Measurements from ENCODE around the gene SLC9A3. TPM values are rescaled to one million over a fixed set of nuclear protein-coding genes. Genes with fewer than 3 reads are reported as not detected.
"Not testable (repeated sequence)": the region's sequence is repeated elsewhere in the genome, so short reads cannot be mapped to it uniquely, and the experiment has no call there.

Gene SLC9A3
- total and polyA plus RNA-seq, 2 of the 13 experiments (the other 11 are each of a cell fraction or from before 2014, with no cell fraction given), result 1.5 to 1.8 TPM

- 2% methylated on average over 43 of the region's 50 CpGs for WGBS (ENCODE audit: low lambda C conversion rate)
- BruUV-seq (replicated peaks), result not testable (repeated sequence)
Observed at GRCh38 chr5:474232-474839, 49.9 kb downstream of the SLC9A3 start.

GRCh38 chr5:473551-474192, 50.6 kb downstream of the SLC9A3 start:
- BruUV-seq (replicated peaks), result TSS peak; percentile 39
- DNase-seq (ENCODE audit: low spot score) (peak; percentile 27), FAIRE-seq (no peak), ATAC-seq (peak; percentile 44)
- peak overlapping the region; percentile 90 for H3K4me2 ChIP-seq (ENCODE audit: low read depth, low read length)
- H3K27ac ChIP-seq (ENCODE audit: extremely low read length, insufficient read depth, low read length), result no peak overlapping the region
- peaks cover 0 to 4% of the 10 kb centered on the region in 2 experiments; a peak in 2 of 5 replicates for H3K36me3 ChIP-seq (replicated peaks in 1 of 2; ENCODE audit: control insufficient read depth in 1 of 2, insufficient read depth in 2 of 2, low read length in 2 of 2)
- H3K4me1 ChIP-seq (ENCODE audit: insufficient read depth, low read length), result peaks cover 32% of the 10 kb centered on the region
- ChIA-PET CTCF (ENCODE audit: low intra/inter-chr PET ratio, low total read pairs) (no interaction called here), POLR2A (interaction anchor here (0.8 to 2.6 kb wide), 2 partner anchors 27 to 59 kb away, joined by 3 to 14 read pairs; no protein-coding TSS in a partner anchor)
- no peaks in the 10 kb centered on the region for H3K9me3 ChIP-seq (ENCODE audit: low read length)
- H2AFZ ChIP-seq (ENCODE audit: low read length), result no peak overlapping the region
- H3K9ac ChIP-seq (ENCODE audit: insufficient read depth, low read depth, low read length), result peak overlapping the region; percentile 75
- H4K20me1 ChIP-seq (ENCODE audit: insufficient read depth, low read length), result peaks cover 4% of the 10 kb centered on the region; the same call in 1 of the 2 replicates
- peaks cover 10 to 40% of the 10 kb centered on the region in 2 experiments for H3K27me3 ChIP-seq (ENCODE audit: control insufficient read depth in 1 of 2, insufficient read depth in 2 of 2, low read length in 2 of 2)
- WGBS (ENCODE audit: low lambda C conversion rate), result under 1% methylated on average over 16 of the region's 44 CpGs
- in situ Hi-C loops (cut with HindIII; ENCODE audit: extremely low pct_ligation_motif_present, low pct_unique_long_range_greater_than_20kb), result no loop called here
- peaks cover 3% of the 10 kb centered on the region for H3K79me2 ChIP-seq (ENCODE audit: insufficient read depth, low read length)
- intact Hi-C loops (cut with micrococcal nuclease; ENCODE audit: unreplicated experiment), result loop anchor here (2.0 kb wide), 1 partner anchor 139 kb away; the partner anchor contains the start of gene CEP72
- peak overlapping the region; percentile 79 to 89 (median 89) for H3K4me3 ChIP-seq (replicated peaks in 1 of 3; ENCODE audit: insufficient read depth in 1 of 3, low read depth in 2 of 3, low read length in 3 of 3)
- TF ChIP-seq RBM39 (IDR thresholded peaks at IDR 0.05; ENCODE audit: low read depth, low read length, poor library complexity, severe bottlenecking), result peak; percentile 25
- 0 out of 2 replicates have a peak, but pooled peaks have one; percentile 7 for TF ChIP-seq ZNF547 (CRISPR knock-in tag; IDR thresholded peaks at IDR 0.05)
- TF ChIP-seq TEF (CRISPR knock-in tag; IDR thresholded peaks at IDR 0.05), result no peak
- TF ChIP-seq PHF8 (CRISPR knock-in tag; IDR thresholded peaks at IDR 0.05), result peak; percentile 49; the same call in 1 of the 2 replicates
- peak; percentile 7 for TF ChIP-seq IKZF4 (CRISPR knock-in tag; IDR thresholded peaks at IDR 0.05; ENCODE audit: borderline replicate concordance, low read depth, not compliant biosample characterization)
- TF ChIP-seq NFRKB (IDR thresholded peaks at IDR 0.05), result no peak
- TF ChIP-seq ZBTB39 (CRISPR knock-in tag; IDR thresholded peaks at IDR 0.05), result 0 out of 2 replicates have a peak, but pooled peaks have one; percentile 38
- peak; percentile 5 for TF ChIP-seq YY1 (IDR thresholded peaks at IDR 0.05; ENCODE audit: insufficient read depth, insufficient replicate concordance, low read depth, low read length)
- peak; percentile 33; the same call in 1 of the 2 replicates for TF ChIP-seq TBX2 (CRISPR knock-in tag; IDR thresholded peaks at IDR 0.05; ENCODE audit: borderline replicate concordance)
- TF ChIP-seq ZNF572 (CRISPR knock-in tag; IDR thresholded peaks at IDR 0.05), result 0 out of 2 replicates have a peak, but pooled peaks have one; percentile 44
- TF ChIP-seq ESRRA (CRISPR knock-in tag; IDR thresholded peaks at IDR 0.05; ENCODE audit: low read depth), result 0 out of 2 replicates have a peak, but pooled peaks have one; percentile 34
- no peak for TF ChIP-seq GFI1 (CRISPR knock-in tag; IDR thresholded peaks at IDR 0.05; ENCODE audit: borderline replicate concordance)

More at GRCh38 chr5:474232-474839, 49.9 kb downstream of the SLC9A3 start:
- peak; percentile 36 for TF ChIP-seq RBM39 (IDR thresholded peaks at IDR 0.05; ENCODE audit: low read depth, low read length, poor library complexity, severe bottlenecking)
- H3K9me3 ChIP-seq (ENCODE audit: low read length); ATAC-seq; H2AFZ ChIP-seq (ENCODE audit: low read length); H3K79me2 ChIP-seq (ENCODE audit: insufficient read depth, low read length); H3K36me3 ChIP-seq (replicated peaks in 1 of 2; ENCODE audit: control insufficient read depth in 1 of 2, insufficient read depth in 2 of 2, low read length in 2 of 2); in situ Hi-C loops (cut with HindIII; ENCODE audit: extremely low pct_ligation_motif_present, low pct_unique_long_range_greater_than_20kb); H3K27ac ChIP-seq (ENCODE audit: extremely low read length, insufficient read depth, low read length); CTCF ChIA-PET (ENCODE audit: low intra/inter-chr PET ratio, low total read pairs); intact Hi-C loops (cut with micrococcal nuclease; ENCODE audit: unreplicated experiment); DNase-seq (ENCODE audit: low spot score); H4K20me1 ChIP-seq (ENCODE audit: insufficient read depth, low read length); FAIRE-seq; H3K9ac ChIP-seq (ENCODE audit: insufficient read depth, low read depth, low read length): not testable (repeated sequence)
- Histone ChIP-seq H3K4me3 (replicated peaks in 1 of 3; ENCODE audit: insufficient read depth in 1 of 3, low read depth in 2 of 3, low read length in 3 of 3) (peak overlapping the region in 2 of 3 experiments; percentile 79 to 89; a peak in 4 of 6 replicates), H3K4me2 (ENCODE audit: low read depth, low read length) (peak overlapping the region; percentile 90), H3K27me3 (ENCODE audit: control insufficient read depth in 1 of 2, insufficient read depth in 2 of 2, low read length in 2 of 2) (peaks cover 11 to 46% of the 10 kb centered on the region in 2 experiments), H3K4me1 (ENCODE audit: insufficient read depth, low read length) (peaks cover 32% of the 10 kb centered on the region)
- POLR2A ChIA-PET, result interaction anchor here (0.8 kb wide), 1 partner anchor 59 kb away, joined by 3 read pairs; no protein-coding TSS in a partner anchor

Data from HepG2 (cell line).